Endothelial cell of umbilical vein (primary cell): ENCODE measurements around the gene CELF1. TPM values are rescaled to one million over a fixed set of nuclear protein-coding genes. Genes with fewer than 3 reads are reported as not detected.

Source experiments
- BruUV-seq: library from RNA; stranded (reverse); fragments of 400-500 nt; replicated peaks from 2 replicates; lab custom pipeline; 2021; lab: Mats Ljungman, UMichigan
- CTCF ChIA-PET: fragments of 300-600, 350-600 bp; sonication (Branson Sonifier 250); formaldehyde crosslinking; loops from one replicate; lab custom pipeline; 2021; ENCODE audit warnings: antibody characterized with exemption, inconsistent platforms; lab: Charles Lee
- POLR2A ChIA-PET: fragments of 300-600, 350-600 bp; sonication (Branson Sonifier 250); formaldehyde crosslinking; loops from one replicate; lab custom pipeline; 2021; ENCODE audit warnings: antibody characterized with exemption, inconsistent platforms; lab: Charles Lee
- DNase-seq: peaks from one replicate; pipeline ENCODE4 v3.0.0-alpha.2; 2011; ENCODE audit warnings: low read depth, low spot score
- FAIRE-seq: peaks from 2 replicates; lab custom pipeline; 2011; peaks lifted over from hg19 to GRCh38; lab: Jason Lieb, UNC
- H2AFZ ChIP-seq: 2 replicates; pipeline ENCODE4 v1.6.0; 2012; ENCODE audit warnings: low read depth, low read length, control low read depth, inconsistent platforms
- H3K27ac ChIP-seq: 2 replicates; pipeline ENCODE4 v1.5.1; 2011; ENCODE audit warnings: low read depth, mild to moderate bottlenecking, control low read depth, low read length, moderate library complexity; ENCODE audit not compliant: insufficient read depth
- H3K27me3 ChIP-seq, 2 experiments: 2 replicates each; pipeline versions ENCODE4 v1.6.0 to v1.6.1; 2011; ENCODE audit warnings: low read length in 2 of 2, mixed read lengths in 1 of 2; ENCODE audit not compliant: control insufficient read depth in 2 of 2, insufficient read depth in 2 of 2
- H3K36me3 ChIP-seq, 2 experiments: 2 replicates in 1 of 2; 3 replicates in 1 of 2; pipeline ENCODE4 v1.5.1; 2011; ENCODE audit warnings: low read length in 2 of 2, mild to moderate bottlenecking in 1 of 2, moderate library complexity in 1 of 2; ENCODE audit not compliant: control insufficient read depth in 2 of 2, insufficient read depth in 2 of 2; ENCODE audit errors: extremely low read depth in 1 of 2
- H3K4me1 ChIP-seq: 3 replicates; pipeline ENCODE4 v1.5.1; 2011; ENCODE audit warnings: mild to moderate bottlenecking, low read length; ENCODE audit not compliant: control insufficient read depth, insufficient read depth; ENCODE audit errors: extremely low read depth
- H3K4me2 ChIP-seq: 2 replicates; pipeline ENCODE4 v1.6.1; 2011; ENCODE audit warnings: low read length, control low read depth, mixed read lengths; ENCODE audit not compliant: insufficient read depth
- H3K4me3 ChIP-seq, 3 experiments: fragments of 200-600 bp in 1 of 3; sonication (generic), shearing (Covaris generic) in 1 of 3; replicated peaks in 1 of 3; 2 replicates each; pipeline ENCODE4 v1.5.1; 2011 to 2016; ENCODE audit warnings: control low read depth in 3 of 3, low read length in 3 of 3, mild to moderate bottlenecking in 2 of 3, inconsistent platforms in 1 of 3, low read depth in 1 of 3, moderate library complexity in 1 of 3; ENCODE audit not compliant: insufficient read depth in 1 of 3
- H3K79me2 ChIP-seq: 2 replicates; pipeline ENCODE4 v1.6.0; 2012; ENCODE audit warnings: low read length, inconsistent platforms; ENCODE audit not compliant: control insufficient read depth, insufficient read depth
- H3K9ac ChIP-seq: replicated peaks from 2 replicates; pipeline ENCODE3; 2011; ENCODE audit warnings: low read length, control low read depth; ENCODE audit not compliant: insufficient read depth; ENCODE audit errors: extremely low read depth
- H3K9me1 ChIP-seq: replicated peaks from 3 replicates; pipeline ENCODE4 v1.6.0; 2011; ENCODE audit warnings: mild to moderate bottlenecking, low read length; ENCODE audit not compliant: control insufficient read depth, insufficient read depth; ENCODE audit errors: extremely low read depth
- H3K9me3 ChIP-seq: replicated peaks from 2 replicates; pipeline ENCODE4 v1.5.1; 2012; ENCODE audit warnings: low read length, inconsistent platforms; ENCODE audit not compliant: control insufficient read depth, insufficient read depth
- H4K20me1 ChIP-seq: replicated peaks from 2 replicates; pipeline ENCODE3; 2011; ENCODE audit warnings: mild to moderate bottlenecking, low read length; ENCODE audit not compliant: control insufficient read depth, insufficient read depth; ENCODE audit errors: extremely low read depth
- EZH2 ChIP-seq: IDR thresholded peaks from 2 replicates; pipeline ENCODE4 v1.6.1; 2012; ENCODE audit warnings: borderline replicate concordance, low read depth, mild to moderate bottlenecking, moderate library complexity, low read length, inconsistent platforms; ENCODE audit not compliant: severe bottlenecking
- FOS ChIP-seq: IDR thresholded peaks from 2 replicates; pipeline ENCODE4 v1.6.1; 2011; ENCODE audit warnings: mild to moderate bottlenecking, low read length, moderate library complexity, borderline replicate concordance; ENCODE audit not compliant: insufficient read depth
- GATA2 ChIP-seq: IDR thresholded peaks from 2 replicates; pipeline ENCODE4 v1.7.0; 2011; ENCODE audit warnings: low read depth, mild to moderate bottlenecking, moderate library complexity, mixed read lengths, low read length; ENCODE audit not compliant: insufficient read length, insufficient read depth
- MAX ChIP-seq: IDR thresholded peaks from 2 replicates; pipeline ENCODE4 v1.6.1; 2011; ENCODE audit not compliant: insufficient read depth, insufficient read length
- POLR2A ChIP-seq: IDR thresholded peaks from 2 replicates; pipeline ENCODE4 v1.6.1; 2012; ENCODE audit warnings: low read depth, mild to moderate bottlenecking, control low read depth, low read length
- POLR2AphosphoS5 ChIP-seq: IDR thresholded peaks from 2 replicates; pipeline ENCODE4 v1.6.1; 2012; ENCODE audit warnings: low read depth, mild to moderate bottlenecking, control low read depth, low read length, moderate library complexity; ENCODE audit not compliant: insufficient read depth
- dilution Hi-C: fragments of 300-500 bp; cut with MboI; formaldehyde crosslinking; loops from one replicate; pipeline ENCODE4 v1.15.0; 2019; ENCODE audit warnings: low sequenced_read_pairs; ENCODE audit not compliant: extremely low pct_ligation_motif_present
- intact Hi-C: fragments of 100-400 bp; cut with micrococcal nuclease; formaldehyde crosslinking; loops from one replicate; pipeline ENCODE4 v1.10.0; 2022
- polyA plus RNA-seq, 4 experiments: library from polyadenylated mRNA; depleted of rRNA in 3 of 4; stranded (reverse) in 3 of 4; unstranded in 1 of 4; fragments of >200 nt; gene quantifications; 2 replicates each; pipeline versions ENCODE4 v1.2.1 to v1.2.3, GENCODE V29; 2011 to 2012; ENCODE audit warnings: missing spikeins in 1 of 4
- total RNA-seq: library from RNA; stranded (reverse); gene quantifications from 2 replicates; pipeline ENCODE4 v1.2.3, GENCODE V29; 2021
- TF ChIP-seq, protein P1 (sequence below), 2 donors: IDR thresholded peaks; 1 replicate in 1 of 2; 2 replicates in 1 of 2; pipeline ENCODE4 v1.5.1; 2011; ENCODE audit warnings: low read length in 2 of 2, mild to moderate bottlenecking in 2 of 2, moderate library complexity in 2 of 2, control low read depth in 1 of 2, inconsistent platforms in 1 of 2, low read depth in 1 of 2; ENCODE audit not compliant: insufficient read depth in 1 of 2; ENCODE audit errors: extremely low read depth in 1 of 2

Gene CELF1
- total and polyA plus RNA-seq, 2 donors (not counting 3 experiments of a cell fraction or from before 2014, with no cell fraction given), result 66.3 to 120 TPM

DNA sequence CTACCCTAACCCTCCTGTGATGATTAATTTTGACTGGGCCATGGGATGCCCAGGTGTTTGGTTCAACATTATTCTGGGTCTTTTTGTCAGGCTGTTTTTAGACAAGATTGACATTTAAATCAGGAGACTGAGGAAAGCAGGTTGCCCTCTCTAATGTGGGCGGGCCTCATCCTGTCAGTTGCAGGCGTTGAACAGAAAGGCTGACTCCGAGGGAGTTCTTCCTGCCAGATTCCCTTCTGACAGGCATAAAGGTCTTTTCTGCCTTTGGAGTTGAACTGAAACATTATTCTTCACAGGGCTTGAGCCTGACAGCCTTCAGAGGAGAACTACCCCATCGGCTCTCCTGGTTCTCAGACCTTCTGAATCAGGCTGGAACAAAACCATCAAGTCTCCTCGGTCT is 122.4 kb downstream of the CELF1 start:
- CTCF ChIA-PET, result no interaction called here
- no peaks in the 10 kb centered on the region for H3K36me3 ChIP-seq
- H2AFZ ChIP-seq, result no peak overlapping the region
- TF ChIP-seq POLR2A (no peak), FOS (no peak)
- TF ChIP-seq, protein P1, sequence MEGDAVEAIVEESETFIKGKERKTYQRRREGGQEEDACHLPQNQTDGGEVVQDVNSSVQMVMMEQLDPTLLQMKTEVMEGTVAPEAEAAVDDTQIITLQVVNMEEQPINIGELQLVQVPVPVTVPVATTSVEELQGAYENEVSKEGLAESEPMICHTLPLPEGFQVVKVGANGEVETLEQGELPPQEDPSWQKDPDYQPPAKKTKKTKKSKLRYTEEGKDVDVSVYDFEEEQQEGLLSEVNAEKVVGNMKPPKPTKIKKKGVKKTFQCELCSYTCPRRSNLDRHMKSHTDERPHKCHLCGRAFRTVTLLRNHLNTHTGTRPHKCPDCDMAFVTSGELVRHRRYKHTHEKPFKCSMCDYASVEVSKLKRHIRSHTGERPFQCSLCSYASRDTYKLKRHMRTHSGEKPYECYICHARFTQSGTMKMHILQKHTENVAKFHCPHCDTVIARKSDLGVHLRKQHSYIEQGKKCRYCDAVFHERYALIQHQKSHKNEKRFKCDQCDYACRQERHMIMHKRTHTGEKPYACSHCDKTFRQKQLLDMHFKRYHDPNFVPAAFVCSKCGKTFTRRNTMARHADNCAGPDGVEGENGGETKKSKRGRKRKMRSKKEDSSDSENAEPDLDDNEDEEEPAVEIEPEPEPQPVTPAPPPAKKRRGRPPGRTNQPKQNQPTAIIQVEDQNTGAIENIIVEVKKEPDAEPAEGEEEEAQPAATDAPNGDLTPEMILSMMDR (IDR thresholded peaks at IDR 0.05; ENCODE audit: extremely low read depth in 1 of 2, insufficient read depth in 1 of 2, low read depth in 1 of 2, low read length in 2 of 2), result no peak
- no peaks in the 10 kb centered on the region for H3K9me1 ChIP-seq
- no peak overlapping the region for H3K4me2 ChIP-seq
- H4K20me1 ChIP-seq, result no peaks in the 10 kb centered on the region
- H3K27ac ChIP-seq, result no peak overlapping the region
- no peaks in the 10 kb centered on the region for H3K9me3 ChIP-seq
- BruUV-seq, result no TSS peak
- H3K79me2 ChIP-seq, result peaks cover 4% of the 10 kb centered on the region
- H3K4me3 ChIP-seq, result no peak overlapping the region
- FAIRE-seq, result no peak
- dilution Hi-C loops, result no loop called here
- intact Hi-C loops, result no loop called here
- H3K9ac ChIP-seq, result no peak overlapping the region
- H3K4me1 ChIP-seq, result peaks cover under 1% of the 10 kb centered on the region
- H3K27me3 ChIP-seq, result no peaks in the 10 kb centered on the region
- POLR2A ChIA-PET, result no interaction called here
- DNase-seq, result no peak

DNA sequence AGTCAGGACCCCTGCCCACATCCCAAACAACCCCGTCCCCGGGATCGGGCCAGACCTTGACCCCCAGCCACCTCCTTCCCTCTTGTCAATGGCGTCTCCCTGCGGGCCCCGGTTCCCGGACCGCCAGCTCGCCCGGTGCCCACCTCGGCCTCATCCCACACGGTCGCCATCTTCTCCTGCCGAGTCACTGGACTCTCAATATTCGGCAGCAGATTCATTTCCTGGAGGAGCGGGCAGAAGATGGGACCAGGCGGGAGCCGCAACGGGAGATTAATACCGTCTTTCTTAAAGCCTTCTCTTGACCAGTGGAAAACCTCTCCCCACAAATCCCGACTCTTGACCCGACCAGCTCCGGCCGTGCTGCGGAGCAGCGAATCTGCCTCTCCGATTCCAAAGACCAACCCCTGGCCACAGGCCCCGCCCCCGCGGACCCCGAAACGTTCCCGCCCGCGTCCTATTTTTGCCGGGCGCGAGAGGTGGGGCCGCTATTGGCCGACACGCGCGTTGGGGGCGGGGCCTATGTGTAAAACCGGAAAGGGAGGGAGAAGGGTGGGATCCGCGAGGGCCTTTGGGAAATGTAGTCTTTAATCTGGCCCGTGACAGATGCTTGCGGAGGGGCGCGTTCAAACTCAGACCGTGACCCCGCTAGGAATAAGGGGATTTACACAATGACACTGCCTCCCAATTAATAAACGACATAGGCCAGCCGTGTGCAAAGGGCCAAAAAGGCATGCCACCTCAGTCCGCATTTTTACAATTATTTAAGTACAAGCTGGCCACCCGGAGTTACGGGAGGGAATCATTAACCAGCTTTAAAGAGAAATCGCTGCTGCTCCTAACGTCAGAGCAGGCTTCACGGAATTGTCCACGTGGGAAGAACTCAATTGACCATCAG is 126.6 kb downstream of the CELF1 start, which contains the start of gene PSMC3:
Gene PSMC3 (minus strand): TSS at position 378 of the 895 bp plus-strand sequence. CDS start 160 bp downstream, at position 218.
- BruUV-seq, result no TSS peak
- no peaks in the 10 kb centered on the region for H4K20me1 ChIP-seq
- peaks cover 10% of the 10 kb centered on the region for H3K4me1 ChIP-seq
- intact Hi-C loops (loop anchor here (1.0 to 5.0 kb wide), 3 partner anchors 10 to 151 kb away; partner anchors contain the start of genes CELF1, KBTBD4 and NDUFS3), dilution Hi-C loops (no loop called here)
- H3K27ac ChIP-seq, result peak within 1 kb of the TSS; percentile 90
- FAIRE-seq (peak; percentile 96), DNase-seq (peak; percentile 97)
- no peaks in the 10 kb centered on the region for H3K9me1 ChIP-seq
- peak within 1 kb of the TSS; percentile 81 for H3K4me2 ChIP-seq
- no peaks in the 10 kb centered on the region for H3K9me3 ChIP-seq
- ChIA-PET CTCF (interaction anchor here (1.0 to 2.3 kb wide), 5 partner anchors 14 to 71 kb away, joined by 3 to 16 read pairs (median 9); no protein-coding TSS in a partner anchor), POLR2A (interaction anchor here (1.1 to 1.4 kb wide), 2 partner anchors 10 to 15 kb away, joined by 4 to 7 read pairs; no protein-coding TSS in a partner anchor)
- H3K36me3 ChIP-seq, result peaks cover 11 to 16% of the 10 kb centered on the region in 2 experiments
- H2AFZ ChIP-seq, result peak within 1 kb of the TSS; percentile 90
- peak within 1 kb of the TSS; percentile 96 for H3K9ac ChIP-seq
- peaks cover 23% of the 10 kb centered on the region for H3K79me2 ChIP-seq
- H3K27me3 ChIP-seq, result no peaks in the 10 kb centered on the region
- peak within 1 kb of the TSS; percentile 68 to 89 (median 79) for H3K4me3 ChIP-seq
- TF ChIP-seq EZH2 (no peak), MAX (peak; percentile 61), POLR2A (peak; percentile 80), POLR2AphosphoS5 (peak; percentile 75), GATA2 (no peak)
- TF ChIP-seq, protein P1 (IDR thresholded peaks at IDR 0.05; ENCODE audit: extremely low read depth in 1 of 2, insufficient read depth in 1 of 2, low read depth in 1 of 2, low read length in 2 of 2), result no peak
